ENCODE measurements around the gene CFLAR. TPM values are rescaled to one million over a fixed set of nuclear protein-coding genes. Genes with fewer than 3 reads are reported as not detected.

The CFLAR gene
- total RNA-seq, 2 donors from 2014 or later, result 92.4 to 141 TPM

GRCh38 chr2:201185863-201186262 is 69.9 kb downstream of the CFLAR start:
- Histone ChIP-seq H3K4me1 (replicated peaks) (no peaks in the 10 kb centered on the region), H3K4me3 (no peak overlapping the region), H3K27me3 (replicated peaks; ENCODE audit: insufficient read depth) (no peaks in the 10 kb centered on the region), H3K9me3 (no peaks in the 10 kb centered on the region), H3K36me3 (no peaks in the 10 kb centered on the region), H3K27ac (no peak overlapping the region)
- TF ChIP-seq POLR2A (IDR thresholded peaks at IDR 0.05), result no peak
- no peak for TF ChIP-seq CTCF (IDR thresholded peaks at IDR 0.05)
- no peak for TF ChIP-seq POLR2AphosphoS5 (IDR thresholded peaks at IDR 0.05)
- WGBS, result 82% methylated on average over 4 of the region's 4 CpGs
- no peak for DNase-seq (ENCODE audit: low spot score)
- intact Hi-C loops (cut with DNase I), result no loop called here

GRCh38 chr2:201186982-201187381 is 71.0 kb downstream of the CFLAR start:
- 86% methylated on average over 5 of the region's 5 CpGs for WGBS
- no peaks in the 10 kb centered on the region for H3K27me3 ChIP-seq (replicated peaks; ENCODE audit: insufficient read depth)
- TF ChIP-seq POLR2A (IDR thresholded peaks at IDR 0.05), result no peak
- TF ChIP-seq CTCF (IDR thresholded peaks at IDR 0.05), result no peak
- TF ChIP-seq POLR2AphosphoS5 (IDR thresholded peaks at IDR 0.05), result no peak
- DNase-seq (ENCODE audit: low spot score), result no peak
- H3K27ac ChIP-seq, result no peak overlapping the region
- H3K9me3 ChIP-seq, result no peaks in the 10 kb centered on the region
- H3K36me3 ChIP-seq, result no peaks in the 10 kb centered on the region
- H3K4me1 ChIP-seq (replicated peaks), result no peaks in the 10 kb centered on the region
- intact Hi-C loops (cut with DNase I), result no loop called here
- no peak overlapping the region for H3K4me3 ChIP-seq

- intact Hi-C loops (cut with DNase I), result no loop called here
- DNase-seq (ENCODE audit: low spot score), result no peak
- H3K36me3 ChIP-seq, result no peaks in the 10 kb centered on the region
- WGBS, result 96% methylated on average over 4 of the region's 4 CpGs
- H3K27me3 ChIP-seq (replicated peaks; ENCODE audit: insufficient read depth), result no peaks in the 10 kb centered on the region
- H3K4me1 ChIP-seq (replicated peaks), result no peaks in the 10 kb centered on the region
- H3K9me3 ChIP-seq, result no peaks in the 10 kb centered on the region
- TF ChIP-seq POLR2A (IDR thresholded peaks at IDR 0.05) (no peak), CTCF (IDR thresholded peaks at IDR 0.05) (no peak), POLR2AphosphoS5 (IDR thresholded peaks at IDR 0.05) (no peak)
- H3K27ac ChIP-seq, result no peak overlapping the region
- H3K4me3 ChIP-seq, result no peak overlapping the region
Observed at GRCh38 chr2:201188449-201188848, 72.5 kb downstream of the CFLAR start.

- Histone ChIP-seq H3K27ac (no peak overlapping the region), H3K4me1 (replicated peaks) (no peaks in the 10 kb centered on the region), H3K9me3 (no peaks in the 10 kb centered on the region), H3K36me3 (no peaks in the 10 kb centered on the region), H3K27me3 (replicated peaks; ENCODE audit: insufficient read depth) (no peaks in the 10 kb centered on the region), H3K4me3 (no peak overlapping the region)
- no peak for DNase-seq (ENCODE audit: low spot score)
- intact Hi-C loops (cut with DNase I), result no loop called here
- 66% methylated on average over 4 of the region's 4 CpGs for whole genome bisulfite sequencing
- TF ChIP-seq POLR2A (IDR thresholded peaks at IDR 0.05) (no peak), CTCF (IDR thresholded peaks at IDR 0.05) (no peak), POLR2AphosphoS5 (IDR thresholded peaks at IDR 0.05) (no peak)
Observed at GRCh38 chr2:201191132-201191875, 75.3 kb downstream of the CFLAR start.

GRCh38 chr2:201194097-201194496 is 78.1 kb downstream of the CFLAR start:
- no peaks in the 10 kb centered on the region for H3K9me3 ChIP-seq
- no peak overlapping the region for H3K4me3 ChIP-seq
- no peaks in the 10 kb centered on the region for H3K36me3 ChIP-seq
- 83% methylated on average over 3 of the region's 3 CpGs for WGBS
- no peaks in the 10 kb centered on the region for H3K27me3 ChIP-seq (replicated peaks; ENCODE audit: insufficient read depth)
- no peak for TF ChIP-seq POLR2A (IDR thresholded peaks at IDR 0.05)
- TF ChIP-seq POLR2AphosphoS5 (IDR thresholded peaks at IDR 0.05), result no peak
- no peak for TF ChIP-seq CTCF (IDR thresholded peaks at IDR 0.05)
- intact Hi-C loops (cut with DNase I), result no loop called here
- no peaks in the 10 kb centered on the region for H3K4me1 ChIP-seq (replicated peaks)
- H3K27ac ChIP-seq, result no peak overlapping the region
- no peak for DNase-seq (ENCODE audit: low spot score)

All from prostate gland (tissue), 2 donors.